Tibial nerve (tissue), 3 donors: ENCODE measurements around the gene TSPAN5.

Experiments
- POLR2A ChIP-seq, 2 donors: fragments of 450-650 bp; IDR thresholded peaks; one replicate each; pipeline ENCODE4 v1.6.1; 2017; ENCODE audit warnings: antibody characterized with exemption in 2 of 2, mild to moderate bottlenecking in 2 of 2, moderate library complexity in 2 of 2
- TF ChIP-seq, protein P1 (sequence below), 5 experiments: fragments of 200-600 bp in 3 of 5; fragments of 450-650 bp in 2 of 5; sonication (generic) in 3 of 5; IDR thresholded peaks; one replicate each; pipeline ENCODE4 v1.5.1; 2016 to 2019; ENCODE audit warnings: antibody characterized with exemption in 5 of 5, mild to moderate bottlenecking in 3 of 5, moderate library complexity in 2 of 5

GRCh38 chr4:98659106-98659592 lies 738 bp upstream of the TSPAN5 start:
- TF ChIP-seq, protein P1, sequence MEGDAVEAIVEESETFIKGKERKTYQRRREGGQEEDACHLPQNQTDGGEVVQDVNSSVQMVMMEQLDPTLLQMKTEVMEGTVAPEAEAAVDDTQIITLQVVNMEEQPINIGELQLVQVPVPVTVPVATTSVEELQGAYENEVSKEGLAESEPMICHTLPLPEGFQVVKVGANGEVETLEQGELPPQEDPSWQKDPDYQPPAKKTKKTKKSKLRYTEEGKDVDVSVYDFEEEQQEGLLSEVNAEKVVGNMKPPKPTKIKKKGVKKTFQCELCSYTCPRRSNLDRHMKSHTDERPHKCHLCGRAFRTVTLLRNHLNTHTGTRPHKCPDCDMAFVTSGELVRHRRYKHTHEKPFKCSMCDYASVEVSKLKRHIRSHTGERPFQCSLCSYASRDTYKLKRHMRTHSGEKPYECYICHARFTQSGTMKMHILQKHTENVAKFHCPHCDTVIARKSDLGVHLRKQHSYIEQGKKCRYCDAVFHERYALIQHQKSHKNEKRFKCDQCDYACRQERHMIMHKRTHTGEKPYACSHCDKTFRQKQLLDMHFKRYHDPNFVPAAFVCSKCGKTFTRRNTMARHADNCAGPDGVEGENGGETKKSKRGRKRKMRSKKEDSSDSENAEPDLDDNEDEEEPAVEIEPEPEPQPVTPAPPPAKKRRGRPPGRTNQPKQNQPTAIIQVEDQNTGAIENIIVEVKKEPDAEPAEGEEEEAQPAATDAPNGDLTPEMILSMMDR (IDR thresholded peaks at IDR 0.05), result no peak
- TF ChIP-seq POLR2A (IDR thresholded peaks at IDR 0.05), result no peak
